ENCODE measurements around the gene FGF2. TPM values are rescaled to one million over a fixed set of nuclear protein-coding genes. Genes with fewer than 3 reads are reported as not detected.

The FGF2 gene
- total RNA-seq, 2 donors from 2014 or later: 12.5 to 18.5 TPM

GRCh38 chr4:122823476-122823875, 3.2 kb upstream of the FGF2 start:
- H3K27me3 ChIP-seq (ENCODE audit: control insufficient read depth, insufficient read depth, low read length, poor library complexity, severe bottlenecking): peaks cover 31% of the 10 kb centered on the region

GRCh38 chr4:122824616-122825015, 2.0 kb upstream of the FGF2 start:
- Histone ChIP-seq H3K9me3 (ENCODE audit: control insufficient read depth, low read length) (no peaks in the 10 kb centered on the region), H3K27me3 (ENCODE audit: control insufficient read depth, insufficient read depth, low read length, poor library complexity, severe bottlenecking) (peaks cover 37% of the 10 kb centered on the region), H3K27ac (ENCODE audit: low read depth, low read length) (no peak overlapping the region), H3K4me3 (ENCODE audit: low read length) (no peak overlapping the region), H3K4me1 (ENCODE audit: control insufficient read depth, insufficient read depth, low read length) (no peaks in the 10 kb centered on the region), H3K36me3 (ENCODE audit: control insufficient read depth, insufficient read depth, low read length) (no peaks in the 10 kb centered on the region), H3K9ac (ENCODE audit: extremely low read depth, low read length, poor library complexity, severe bottlenecking) (no peak overlapping the region)
- H3K27me3 Mint-ChIP-seq (ENCODE audit: insufficient read depth): peaks cover 16% of the 10 kb centered on the region
- no peaks in the 10 kb centered on the region for H3K9me3 Mint-ChIP-seq
- no peak overlapping the region for H3K4me3 Mint-ChIP-seq
- WGBS, 2 experiments (ENCODE audit: insufficient coverage in 1 of 2, insufficient read length in 1 of 2): 83% methylated on average over 2 of the region's 2 CpGs; no CpG with 5 or more reads in 1 of the 2 experiments
- H3K4me1 Mint-ChIP-seq: peaks cover 9% of the 10 kb centered on the region
- TF ChIP-seq CTCF (conservative IDR thresholded peaks at IDR 0.05): no peak
- DNase-seq: no peak
- no peaks in the 10 kb centered on the region for H3K36me3 Mint-ChIP-seq (ENCODE audit: low read depth)
- H3K27ac Mint-ChIP-seq: no peak overlapping the region

More at GRCh38 chr4:122823476-122823875, 3.2 kb upstream of the FGF2 start:
- Mint-ChIP-seq H3K27ac (no peak overlapping the region), H3K4me1 (peaks cover 8% of the 10 kb centered on the region), H3K4me3 (no peak overlapping the region), H3K27me3 (ENCODE audit: insufficient read depth) (peaks cover 14% of the 10 kb centered on the region), H3K9me3 (no peaks in the 10 kb centered on the region), H3K36me3 (ENCODE audit: low read depth) (no peaks in the 10 kb centered on the region)
- Histone ChIP-seq H3K4me3 (ENCODE audit: low read length) (no peak overlapping the region), H3K9ac (ENCODE audit: extremely low read depth, low read length, poor library complexity, severe bottlenecking) (no peak overlapping the region), H3K36me3 (ENCODE audit: control insufficient read depth, insufficient read depth, low read length) (no peaks in the 10 kb centered on the region), H3K27ac (ENCODE audit: low read depth, low read length) (no peak overlapping the region), H3K9me3 (ENCODE audit: control insufficient read depth, low read length) (no peaks in the 10 kb centered on the region), H3K4me1 (ENCODE audit: control insufficient read depth, insufficient read depth, low read length) (no peaks in the 10 kb centered on the region)
- WGBS, 2 experiments (ENCODE audit: insufficient coverage in 1 of 2, insufficient read length in 1 of 2): 97 to 100% methylated on average over 2 of the region's 2 CpGs
- DNase-seq: no peak
- no peak for TF ChIP-seq CTCF (conservative IDR thresholded peaks at IDR 0.05)

- Histone ChIP-seq H3K27ac (ENCODE audit: low read depth, low read length) (no peak overlapping the region), H3K36me3 (ENCODE audit: control insufficient read depth, insufficient read depth, low read length) (no peaks in the 10 kb centered on the region), H3K9me3 (ENCODE audit: control insufficient read depth, low read length) (no peaks in the 10 kb centered on the region), H3K27me3 (ENCODE audit: control insufficient read depth, insufficient read depth, low read length, poor library complexity, severe bottlenecking) (peaks cover 37% of the 10 kb centered on the region), H3K4me1 (ENCODE audit: control insufficient read depth, insufficient read depth, low read length) (no peaks in the 10 kb centered on the region), H3K9ac (ENCODE audit: extremely low read depth, low read length, poor library complexity, severe bottlenecking) (no peak overlapping the region), H3K4me3 (ENCODE audit: low read length) (peak overlapping the region; percentile 69)
- Mint-ChIP-seq H3K36me3 (ENCODE audit: low read depth) (no peaks in the 10 kb centered on the region), H3K27me3 (ENCODE audit: insufficient read depth) (peaks cover 16% of the 10 kb centered on the region), H3K4me1 (peaks cover 16% of the 10 kb centered on the region), H3K4me3 (peak overlapping the region; percentile 74), H3K9me3 (no peaks in the 10 kb centered on the region), H3K27ac (peak overlapping the region; percentile 26)
- 32 to 43% methylated on average over 12 to 18 of the region's 18 CpGs for WGBS, 2 experiments (ENCODE audit: insufficient coverage in 1 of 2, insufficient read length in 1 of 2)
- DNase-seq: no peak
- TF ChIP-seq CTCF (conservative IDR thresholded peaks at IDR 0.05): no peak
Measured at GRCh38 chr4:122826079-122826527, 528 bp upstream of the FGF2 start.

Data from endodermal cell (in vitro differentiated cells).